ENCODE data around the gene MYOD1.

The MYOD1 gene

DNA sequence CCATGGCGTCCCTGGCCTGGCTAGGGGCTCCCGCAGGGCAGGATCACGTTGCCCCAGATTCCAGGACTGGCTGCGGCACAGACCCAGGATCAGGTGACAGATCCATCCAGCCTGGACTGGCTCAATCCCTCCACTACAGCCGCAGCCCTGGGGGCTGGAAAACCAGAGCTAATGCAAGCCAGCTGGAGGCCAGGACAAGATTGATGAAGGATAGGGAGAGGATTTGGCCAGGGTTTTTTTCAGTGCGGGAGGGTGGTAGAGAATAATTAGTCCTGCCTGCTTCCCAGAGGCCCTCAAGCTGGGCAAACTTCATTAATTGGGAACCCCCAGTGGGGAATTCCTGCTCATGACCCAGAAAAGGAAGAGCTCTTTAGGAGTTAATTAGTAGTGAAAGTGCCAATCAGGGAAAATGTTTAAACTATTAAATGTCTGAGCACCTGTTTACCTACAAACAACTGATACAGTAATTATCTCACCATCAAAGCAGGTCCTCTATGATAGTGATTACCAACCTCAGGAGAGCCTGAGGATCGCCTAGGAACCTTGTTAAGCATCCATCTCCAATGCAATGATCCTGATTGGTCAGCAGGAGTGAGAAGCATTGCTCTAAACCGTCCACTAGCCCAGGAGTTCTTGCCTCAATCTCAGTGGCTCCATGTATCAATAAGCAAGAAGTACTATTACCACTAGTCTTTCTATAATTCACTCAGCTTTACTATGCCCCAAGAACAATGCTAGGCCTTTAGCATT, 33.0 kb upstream of the MYOD1 start:
- H3K4me3 ChIP-seq (ENCODE audit: low read depth, low read length), result no peak overlapping the region
- DNase-seq (ENCODE audit: low read depth), result no peak
- TF ChIP-seq, protein P1, sequence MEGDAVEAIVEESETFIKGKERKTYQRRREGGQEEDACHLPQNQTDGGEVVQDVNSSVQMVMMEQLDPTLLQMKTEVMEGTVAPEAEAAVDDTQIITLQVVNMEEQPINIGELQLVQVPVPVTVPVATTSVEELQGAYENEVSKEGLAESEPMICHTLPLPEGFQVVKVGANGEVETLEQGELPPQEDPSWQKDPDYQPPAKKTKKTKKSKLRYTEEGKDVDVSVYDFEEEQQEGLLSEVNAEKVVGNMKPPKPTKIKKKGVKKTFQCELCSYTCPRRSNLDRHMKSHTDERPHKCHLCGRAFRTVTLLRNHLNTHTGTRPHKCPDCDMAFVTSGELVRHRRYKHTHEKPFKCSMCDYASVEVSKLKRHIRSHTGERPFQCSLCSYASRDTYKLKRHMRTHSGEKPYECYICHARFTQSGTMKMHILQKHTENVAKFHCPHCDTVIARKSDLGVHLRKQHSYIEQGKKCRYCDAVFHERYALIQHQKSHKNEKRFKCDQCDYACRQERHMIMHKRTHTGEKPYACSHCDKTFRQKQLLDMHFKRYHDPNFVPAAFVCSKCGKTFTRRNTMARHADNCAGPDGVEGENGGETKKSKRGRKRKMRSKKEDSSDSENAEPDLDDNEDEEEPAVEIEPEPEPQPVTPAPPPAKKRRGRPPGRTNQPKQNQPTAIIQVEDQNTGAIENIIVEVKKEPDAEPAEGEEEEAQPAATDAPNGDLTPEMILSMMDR (IDR thresholded peaks at IDR 0.05; ENCODE audit: low read depth, low read length, missing control alignments), result no peak

DNA sequence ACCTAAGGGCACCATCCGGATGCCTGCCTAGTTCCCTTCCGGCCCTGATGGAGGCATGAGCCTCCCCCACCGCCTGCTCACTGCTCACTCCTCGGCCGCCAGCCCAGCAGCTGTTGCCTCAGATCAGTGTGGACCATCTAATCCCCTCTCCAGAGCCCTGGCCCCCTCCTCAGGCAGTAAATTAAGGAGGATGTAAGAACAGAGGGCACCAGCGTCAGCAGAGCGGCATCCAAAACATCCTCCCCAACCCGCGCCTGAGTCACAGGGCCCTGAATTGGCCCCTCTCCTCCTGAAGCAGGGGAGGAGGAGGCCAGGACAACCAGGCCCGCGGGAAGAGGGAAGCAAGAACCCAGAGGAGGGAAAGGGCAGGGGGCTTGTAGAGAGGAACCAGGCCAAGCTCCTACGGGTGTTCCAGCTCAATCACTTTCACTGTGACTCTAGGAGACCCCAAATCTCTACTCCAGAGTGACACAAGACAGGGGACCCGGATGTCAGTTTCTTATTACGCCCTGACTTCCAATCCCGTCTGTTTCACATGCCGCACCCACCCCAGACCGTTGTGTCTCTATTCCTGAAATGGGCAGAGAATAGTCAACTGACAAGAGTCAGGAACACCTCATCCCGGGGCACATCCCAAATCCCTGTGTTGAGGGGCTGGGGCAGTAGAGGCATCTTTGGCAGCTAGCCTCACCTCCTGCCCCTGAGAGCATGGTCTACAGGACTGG, 31.3 kb upstream of the MYOD1 start:
- TF ChIP-seq, protein P1 (IDR thresholded peaks at IDR 0.05; ENCODE audit: low read depth, low read length, missing control alignments), result no peak
- H3K4me3 ChIP-seq (ENCODE audit: low read depth, low read length), result no peak overlapping the region
- no peak for DNase-seq (ENCODE audit: low read depth)

DNA sequence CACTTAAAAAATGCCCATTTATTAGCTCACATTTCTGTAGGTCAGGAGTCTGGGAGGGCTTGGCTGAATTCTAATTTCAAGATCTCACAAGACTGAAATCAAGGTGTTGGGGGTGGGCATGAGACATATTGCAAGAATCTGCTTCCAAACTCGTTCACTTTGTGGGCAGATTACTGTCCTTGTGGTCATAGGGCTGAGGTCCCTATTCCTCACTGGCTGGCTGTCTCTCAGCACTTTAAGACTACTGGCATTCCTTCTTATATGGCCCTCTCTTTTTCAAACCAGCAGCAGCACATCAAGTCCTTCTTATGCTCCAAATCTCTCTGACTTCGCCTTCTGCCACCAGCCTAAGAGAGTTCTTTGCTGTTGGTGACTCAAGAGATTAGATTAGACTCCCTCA, 27.8 kb upstream of the MYOD1 start:
- DNase-seq (ENCODE audit: low read depth), result no peak
- TF ChIP-seq, protein P1 (IDR thresholded peaks at IDR 0.05; ENCODE audit: low read depth, low read length, missing control alignments), result no peak

DNA sequence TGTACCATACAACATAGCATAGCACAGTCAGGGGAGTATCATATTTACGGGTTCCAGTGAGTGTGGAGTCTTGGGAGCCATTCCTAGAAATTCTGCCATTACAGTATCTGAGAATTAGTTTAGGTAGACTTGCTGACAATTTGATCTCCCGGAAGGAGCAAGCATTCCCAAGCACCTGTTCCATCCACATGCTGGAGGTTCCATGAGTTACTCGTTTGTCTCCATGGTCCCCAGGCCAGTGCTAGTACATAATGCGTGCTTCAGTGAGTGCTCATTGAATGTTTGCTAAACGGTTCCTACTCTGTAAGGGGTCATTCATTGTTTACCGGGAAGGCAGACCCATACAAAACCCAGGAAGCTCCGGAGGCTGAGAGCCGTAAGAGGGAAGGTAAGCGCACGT, 27.4 kb upstream of the MYOD1 start:
- TF ChIP-seq, protein P1 (IDR thresholded peaks at IDR 0.05; ENCODE audit: low read depth, low read length, missing control alignments), result no peak
- no peak for DNase-seq (ENCODE audit: low read depth)
- no peak overlapping the region for H3K4me3 ChIP-seq (ENCODE audit: low read depth, low read length)

More for the DNA sequence above, 27.8 kb upstream of the MYOD1 start:
- no peak overlapping the region for H3K4me3 ChIP-seq (ENCODE audit: low read depth, low read length)

DNA sequence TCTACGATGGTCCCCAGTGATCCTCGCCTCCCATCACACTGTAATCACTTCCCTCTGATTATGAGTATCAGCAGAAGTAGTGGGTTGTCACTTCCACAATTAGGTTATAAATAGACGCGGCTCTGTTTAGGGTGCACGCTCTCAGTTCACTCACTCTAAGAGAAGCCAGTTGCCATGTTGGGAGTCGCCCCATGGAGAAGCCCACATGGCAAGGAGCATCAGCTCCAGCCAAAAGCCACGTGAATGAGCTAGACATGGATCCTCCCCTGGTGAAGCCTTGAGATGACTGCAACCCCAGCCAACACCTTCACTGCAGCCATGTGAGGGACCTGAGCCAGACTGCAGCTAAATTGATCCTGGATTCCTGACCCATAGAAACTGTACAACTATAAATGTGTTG, 26.4 kb upstream of the MYOD1 start:
- TF ChIP-seq, protein P1 (IDR thresholded peaks at IDR 0.05; ENCODE audit: low read depth, low read length, missing control alignments), result no peak
- DNase-seq (ENCODE audit: low read depth), result no peak
- H3K4me3 ChIP-seq (ENCODE audit: low read depth, low read length), result no peak overlapping the region

DNA sequence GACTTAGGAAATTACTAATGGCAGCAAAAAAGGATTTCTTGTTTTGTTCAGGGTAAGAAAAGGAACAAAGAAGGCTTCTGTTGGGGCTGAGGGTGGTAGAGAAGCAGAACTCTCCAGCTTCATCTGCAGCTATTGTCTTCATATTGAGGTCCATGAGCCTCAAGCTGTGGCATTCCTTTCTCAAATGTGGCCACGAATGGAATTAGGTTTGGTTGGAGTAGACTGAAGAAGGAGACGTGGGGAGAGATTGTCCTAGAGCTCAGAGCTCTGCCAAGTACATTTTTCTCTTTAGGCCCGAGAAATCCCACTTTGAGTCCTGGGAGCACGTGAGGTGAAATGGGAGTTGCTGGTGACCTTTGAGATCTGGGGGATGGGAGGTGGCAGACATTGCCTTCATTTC, 25.8 kb upstream of the MYOD1 start:
- TF ChIP-seq, protein P1 (IDR thresholded peaks at IDR 0.05; ENCODE audit: low read depth, low read length, missing control alignments), result no peak
- no peak overlapping the region for H3K4me3 ChIP-seq (ENCODE audit: low read depth, low read length)
- no peak for DNase-seq (ENCODE audit: low read depth)
